C4-2B (cell line): ENCODE measurements around the gene CST7.
"Not testable (repeated sequence)": the region's sequence is repeated elsewhere in the genome, so short reads cannot be mapped to it uniquely, and the experiment has no call there.

Source experiments
- ZFX ChIP-seq: fragments of 450-650 bp; IDR thresholded peaks from 2 replicates; pipeline ENCODE4 v1.6.1; 2017
- TF ChIP-seq, protein P1 (sequence below): fragments of 450-650 bp; conservative IDR thresholded peaks from 2 replicates; pipeline ENCODE4 v1.5.1; 2017; ENCODE audit warnings: mild to moderate bottlenecking

DNA sequence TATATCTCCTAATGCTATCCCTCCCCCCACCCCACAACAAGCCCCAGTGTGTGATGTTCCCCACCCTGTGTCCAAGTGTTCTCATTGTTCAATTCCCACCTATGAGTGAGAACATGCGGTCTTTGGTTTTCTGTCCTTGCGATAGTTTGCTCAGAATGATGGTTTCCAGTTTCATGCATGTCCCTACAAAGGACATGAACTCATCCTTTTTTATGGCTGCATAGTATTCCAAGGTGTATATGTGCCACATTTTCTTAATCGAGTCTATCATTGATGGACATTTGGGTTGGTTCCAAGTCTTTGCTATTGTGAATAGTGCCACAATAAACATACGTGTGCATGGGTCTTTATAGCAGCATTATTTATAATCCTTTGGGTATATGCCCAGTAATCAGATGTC, 52.3 kb downstream of the CST7 start:
- TF ChIP-seq, protein P1, sequence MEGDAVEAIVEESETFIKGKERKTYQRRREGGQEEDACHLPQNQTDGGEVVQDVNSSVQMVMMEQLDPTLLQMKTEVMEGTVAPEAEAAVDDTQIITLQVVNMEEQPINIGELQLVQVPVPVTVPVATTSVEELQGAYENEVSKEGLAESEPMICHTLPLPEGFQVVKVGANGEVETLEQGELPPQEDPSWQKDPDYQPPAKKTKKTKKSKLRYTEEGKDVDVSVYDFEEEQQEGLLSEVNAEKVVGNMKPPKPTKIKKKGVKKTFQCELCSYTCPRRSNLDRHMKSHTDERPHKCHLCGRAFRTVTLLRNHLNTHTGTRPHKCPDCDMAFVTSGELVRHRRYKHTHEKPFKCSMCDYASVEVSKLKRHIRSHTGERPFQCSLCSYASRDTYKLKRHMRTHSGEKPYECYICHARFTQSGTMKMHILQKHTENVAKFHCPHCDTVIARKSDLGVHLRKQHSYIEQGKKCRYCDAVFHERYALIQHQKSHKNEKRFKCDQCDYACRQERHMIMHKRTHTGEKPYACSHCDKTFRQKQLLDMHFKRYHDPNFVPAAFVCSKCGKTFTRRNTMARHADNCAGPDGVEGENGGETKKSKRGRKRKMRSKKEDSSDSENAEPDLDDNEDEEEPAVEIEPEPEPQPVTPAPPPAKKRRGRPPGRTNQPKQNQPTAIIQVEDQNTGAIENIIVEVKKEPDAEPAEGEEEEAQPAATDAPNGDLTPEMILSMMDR = not testable (repeated sequence)
- TF ChIP-seq ZFX = not testable (repeated sequence)
